Posterior vena cava (tissue), 2 donors: ENCODE measurements around the gene RFK. TPM values are rescaled to one million over a fixed set of nuclear protein-coding genes. Genes with fewer than 3 reads are reported as not detected.

Experiments used
- DNase-seq: peaks from one replicate; pipeline ENCODE4 v3.0.0-alpha.2; 2020; ENCODE audit warnings: low spot score
- intact Hi-C, 2 donors: fragments of 100-400 bp; cut with DNase I; formaldehyde crosslinking; loops; one replicate each; pipeline versions ENCODE4 v1.14.1 to v1.14.2; 2022 to 2023
- total RNA-seq, 2 donors: library from RNA; stranded (reverse); fragmentation: NEBNext Ultra II Directional; extraction: Animal tissue kit (Norgen Biotek cat#: 25700); gene quantifications; one replicate each; pipeline ENCODE4 v1.2.1, GENCODE V29; 2021
- donor health status: DM: yes; HTN: yes; CAD: no.
- donor health status: DM: yes; HTN: yes; CAD: no.

The RFK gene
- total RNA-seq, 2 donors from 2014 or later = 18.3 to 22.1 TPM

- no peak for DNase-seq
- intact Hi-C loops = no loop called here
Measured at GRCh38 chr9:76415154-76415553, 20.9 kb upstream of the RFK start.

DNA sequence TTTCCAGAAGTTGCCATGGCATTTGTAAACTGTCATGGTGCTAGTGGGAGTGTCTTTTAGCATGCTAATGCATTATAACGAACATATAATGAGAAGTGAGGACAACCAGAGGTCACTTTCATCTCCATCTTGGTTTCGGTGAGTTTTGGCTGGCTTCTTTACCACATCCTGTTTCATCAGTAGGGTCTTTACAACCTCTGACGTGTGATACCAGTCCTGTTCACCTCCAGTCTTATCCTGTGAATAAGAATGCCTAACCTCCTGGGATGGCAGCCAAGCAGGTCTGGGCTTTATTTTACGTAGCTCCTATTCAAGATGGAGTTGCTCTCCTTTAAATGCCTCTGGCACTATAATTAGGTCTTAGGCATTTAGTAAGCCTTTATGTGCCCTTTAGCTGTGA lies 20.4 kb upstream of the RFK start:
- intact Hi-C loops = no loop called here
- DNase-seq = no peak

GRCh38 chr9:76413658-76414057 lies 19.4 kb upstream of the RFK start:
- intact Hi-C loops = no loop called here
- DNase-seq = no peak

DNA sequence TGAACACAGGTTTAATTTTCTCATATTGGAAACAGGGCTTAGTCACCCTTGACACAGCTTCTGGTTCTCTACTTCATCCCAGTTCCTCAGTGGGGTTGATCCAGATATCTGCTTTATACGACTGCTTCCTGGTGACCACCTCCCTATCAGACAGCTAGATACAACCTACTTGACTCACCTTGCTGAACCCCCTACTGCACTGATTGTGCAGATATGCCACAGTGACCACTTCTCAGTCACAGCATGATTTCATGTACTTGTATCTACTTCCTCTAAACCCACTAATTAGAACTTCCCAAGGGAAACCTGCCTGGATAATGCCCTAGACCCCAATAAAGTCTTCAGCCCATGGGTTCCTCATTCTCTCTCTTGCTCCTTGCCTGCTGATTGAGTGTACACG lies 18.4 kb upstream of the RFK start:
- intact Hi-C loops = no loop called here
- no peak for DNase-seq

DNA sequence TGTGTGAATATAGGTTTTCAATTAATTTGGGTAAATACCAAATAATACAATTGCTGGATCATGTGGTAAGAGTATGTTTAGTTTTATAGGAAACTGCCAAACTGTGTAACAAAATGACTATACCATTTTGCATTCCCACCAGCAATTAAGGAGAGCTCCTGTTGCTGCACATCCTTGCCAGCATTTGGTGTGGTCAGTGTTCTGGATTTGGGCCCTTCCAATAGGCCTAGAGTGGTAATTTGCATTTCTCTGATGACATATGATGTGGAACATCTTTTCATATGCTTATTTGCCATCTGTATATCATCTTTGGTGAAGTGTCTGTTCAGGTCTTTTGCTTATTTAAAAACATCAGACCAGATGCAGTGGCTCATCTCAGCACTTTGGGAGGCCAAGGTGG lies 11.6 kb upstream of the RFK start:
- DNase-seq = no peak
- intact Hi-C loops = no loop called here

GRCh38 chr9:76405340-76405739 lies 11.1 kb upstream of the RFK start:
- no peak for DNase-seq
- intact Hi-C loops = no loop called here

DNA sequence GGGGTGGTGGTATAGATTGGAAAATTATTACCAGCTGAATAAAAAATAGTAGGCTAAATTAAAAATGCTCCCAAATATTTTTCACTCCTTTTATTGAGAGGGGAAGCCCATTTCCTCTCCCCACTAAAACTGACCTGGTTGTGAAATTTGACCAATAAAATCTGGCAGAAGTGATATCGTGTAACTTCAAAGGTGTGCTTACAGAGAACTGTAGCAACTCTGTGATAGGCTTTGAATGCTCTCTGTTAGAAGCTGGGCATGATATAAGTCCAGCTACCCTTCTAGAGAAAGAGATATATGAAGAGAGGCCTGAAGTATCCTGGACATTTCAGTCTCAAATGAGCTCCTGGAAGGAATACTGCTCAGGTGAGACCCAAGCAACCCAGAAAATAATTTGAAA lies 10.2 kb upstream of the RFK start:
- intact Hi-C loops = no loop called here
- no peak for DNase-seq

DNA sequence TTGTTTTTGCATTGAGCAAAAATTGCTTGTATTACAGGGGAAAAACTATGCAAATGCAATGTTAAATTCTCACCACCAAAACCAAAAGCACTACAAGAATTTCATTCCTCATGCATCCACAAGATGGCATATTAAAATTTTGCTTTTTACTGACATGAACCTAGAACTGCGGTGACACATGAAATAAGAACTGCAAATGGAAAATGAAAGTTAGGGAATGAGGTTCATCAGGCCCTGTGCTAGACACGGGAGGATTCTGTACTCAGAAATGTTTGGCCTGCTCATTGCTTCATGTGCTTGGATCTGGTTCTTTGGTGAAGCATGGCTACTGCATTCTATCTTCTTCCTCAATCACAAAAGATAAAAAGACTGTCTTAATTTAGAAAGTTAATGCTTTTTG lies 9.1 kb upstream of the RFK start:
- DNase-seq = no peak
- intact Hi-C loops = no loop called here

DNA sequence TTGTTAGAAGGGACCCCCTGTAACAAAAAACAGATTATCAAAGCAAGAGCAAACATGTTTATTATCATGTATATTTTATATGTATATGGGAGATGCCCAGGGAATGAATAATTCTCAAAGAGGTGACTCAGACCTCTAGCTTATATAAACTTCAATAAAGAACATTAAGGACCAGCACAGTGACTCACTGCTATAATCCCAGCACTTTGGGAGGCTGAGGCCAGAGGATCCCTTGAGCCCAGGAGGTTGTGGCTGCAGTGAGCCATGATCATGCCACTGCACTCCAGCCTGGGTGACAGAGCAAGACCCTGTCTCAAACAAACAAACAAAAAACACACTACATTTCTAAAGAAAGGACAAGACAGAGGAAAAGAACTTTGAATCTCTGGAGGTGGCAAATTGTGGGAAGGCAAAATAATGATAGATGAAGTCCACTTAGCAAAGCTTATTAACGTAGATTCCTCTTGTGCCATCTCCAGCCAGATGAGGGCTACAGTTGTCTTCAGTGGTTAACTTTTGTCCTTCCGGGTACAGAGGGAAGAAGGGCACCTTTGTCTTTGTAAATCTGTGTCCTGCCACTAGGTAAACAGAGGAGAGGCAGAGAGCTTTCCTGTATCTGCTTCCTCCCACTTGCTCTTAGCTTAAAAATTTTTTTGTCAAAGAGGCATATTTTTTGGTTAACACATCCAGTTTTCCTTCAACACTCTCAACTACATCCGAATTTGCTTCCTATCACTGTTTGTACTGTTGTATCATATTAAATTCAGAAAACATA lies 7.5 kb upstream of the RFK start:
- intact Hi-C loops = no loop called here
- no peak for DNase-seq

- intact Hi-C loops = no loop called here
- DNase-seq = no peak
Measured at GRCh38 chr9:76401176-76401575, 7.0 kb upstream of the RFK start.

GRCh38 chr9:76400534-76401096 lies 6.4 kb upstream of the RFK start:
- intact Hi-C loops = no loop called here
- no peak for DNase-seq

- intact Hi-C loops = no loop called here
Measured at GRCh38 chr9:76399856-76400255, 5.6 kb upstream of the RFK start.

GRCh38 chr9:76396597-76396996 lies 2.4 kb upstream of the RFK start:
- no peak for DNase-seq
- intact Hi-C loops = no loop called here

More at GRCh38 chr9:76399856-76400255, 5.6 kb upstream of the RFK start:
- no peak for DNase-seq

DNA sequence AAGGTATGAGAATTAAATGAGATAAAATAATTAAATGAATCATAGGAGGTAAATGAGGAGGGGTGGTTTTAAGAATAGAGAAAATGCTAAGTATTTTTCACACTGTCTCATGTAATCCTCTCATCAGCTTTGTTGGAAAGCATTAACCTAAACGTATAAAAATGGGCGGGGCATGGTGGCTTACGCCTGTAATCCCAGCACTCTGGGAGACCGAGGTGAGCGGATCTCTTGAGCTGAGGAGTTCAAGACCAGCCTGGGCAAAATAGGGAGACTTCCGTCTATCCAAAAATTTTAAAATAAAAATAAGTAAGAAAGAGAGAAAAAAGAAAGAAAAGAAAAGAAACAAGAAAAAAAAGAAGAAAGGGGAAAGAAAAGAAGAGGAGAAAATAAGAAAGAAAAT lies 1.9 kb upstream of the RFK start:
- no peak for DNase-seq
- intact Hi-C loops = no loop called here

DNA sequence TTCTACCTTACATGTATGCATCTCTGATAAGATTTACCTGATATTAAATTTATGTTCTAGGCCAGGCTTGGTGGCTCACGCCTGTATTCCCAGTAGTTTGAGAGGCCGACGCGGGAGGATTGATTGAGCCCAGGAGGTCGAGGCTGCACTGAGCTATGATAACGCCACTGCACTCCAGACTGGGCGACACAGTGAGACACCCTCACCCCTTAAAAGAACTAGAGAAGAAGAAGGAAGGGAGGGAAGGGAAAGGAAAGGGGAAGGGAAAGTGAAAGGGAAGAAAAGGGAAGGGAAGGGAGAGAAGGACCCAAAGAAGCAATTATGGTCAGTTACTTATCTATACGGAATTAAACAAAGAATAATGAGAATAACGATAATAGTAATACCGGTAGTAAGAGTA lies 1.2 kb upstream of the RFK start:
- intact Hi-C loops = no loop called here
- no peak for DNase-seq

DNA sequence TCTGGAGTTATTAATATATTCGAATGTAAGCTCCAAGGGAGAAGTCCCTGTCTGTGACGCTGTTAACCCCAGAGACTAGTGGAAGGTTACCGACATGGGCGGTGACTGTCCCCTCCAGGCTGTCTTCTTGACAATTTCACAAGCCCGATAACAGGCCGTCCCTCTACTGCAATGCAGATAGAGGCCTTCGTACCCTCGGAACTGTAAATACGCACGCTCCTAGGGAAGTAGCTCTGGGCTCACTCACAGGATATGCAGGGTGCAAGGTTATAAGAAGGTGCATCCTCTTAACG lies 680 bp upstream of the RFK start:
- peak; percentile 83 for DNase-seq
- intact Hi-C loops = no loop called here

GRCh38 chr9:76390656-76391055 lies 3.6 kb downstream of the RFK start:
- no peak for DNase-seq
- intact Hi-C loops = no loop called here

DNA sequence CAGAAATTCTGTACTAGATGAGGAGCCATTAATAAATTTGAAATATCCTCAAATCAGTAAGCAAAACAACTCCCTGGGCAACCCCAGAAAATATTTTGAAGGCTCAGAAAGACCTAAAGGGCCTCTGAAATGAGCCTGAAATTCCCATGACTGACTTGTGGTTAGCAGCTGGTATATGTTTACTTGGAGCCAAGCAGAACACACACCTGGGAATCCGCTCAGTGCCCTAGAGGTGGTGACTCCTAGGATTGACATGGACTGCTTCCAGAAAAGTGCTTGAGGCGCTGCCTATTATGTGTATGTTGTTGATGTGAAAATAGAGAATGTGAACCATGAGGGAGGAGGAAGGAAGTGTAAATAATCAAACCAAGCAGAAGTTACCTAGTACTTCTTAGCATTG lies 14.7 kb downstream of the RFK start:
- no peak for DNase-seq
- intact Hi-C loops = no loop called here

GRCh38 chr9:76378367-76379073 lies 15.7 kb downstream of the RFK start:
- intact Hi-C loops = no loop called here
- DNase-seq = no peak

DNA sequence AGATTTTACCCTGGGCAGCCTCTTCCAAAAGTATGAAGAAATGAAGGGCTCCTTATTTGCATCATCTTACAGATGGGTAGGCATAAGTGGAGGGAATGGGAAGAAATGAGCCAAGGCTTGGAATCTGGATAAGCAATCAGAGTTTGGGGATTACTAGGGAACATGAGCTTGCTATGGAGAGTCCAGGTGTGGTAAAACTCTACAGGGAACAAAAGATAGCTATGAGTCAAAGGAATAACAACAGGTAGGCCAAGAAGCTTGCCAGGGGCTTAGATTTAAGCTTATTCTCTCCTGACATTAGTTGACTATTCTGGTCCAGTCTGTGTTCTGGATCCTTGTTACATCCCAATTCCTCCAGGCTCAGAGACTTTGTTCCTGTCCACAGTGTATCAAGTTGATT lies 16.4 kb downstream of the RFK start:
- DNase-seq = no peak
- intact Hi-C loops = no loop called here
